SKM-1 treated with dmso at 0.1 percent for 144 hours (cell line): ENCODE measurements around the gene PHACTR3.

ENCODE experiments used
- DNase-seq: peaks from one replicate; lab custom pipeline; 2025; ENCODE audit not compliant: unreplicated experiment; lab: John Stamatoyannopoulos, UW

PHACTR3 gene

DNA sequence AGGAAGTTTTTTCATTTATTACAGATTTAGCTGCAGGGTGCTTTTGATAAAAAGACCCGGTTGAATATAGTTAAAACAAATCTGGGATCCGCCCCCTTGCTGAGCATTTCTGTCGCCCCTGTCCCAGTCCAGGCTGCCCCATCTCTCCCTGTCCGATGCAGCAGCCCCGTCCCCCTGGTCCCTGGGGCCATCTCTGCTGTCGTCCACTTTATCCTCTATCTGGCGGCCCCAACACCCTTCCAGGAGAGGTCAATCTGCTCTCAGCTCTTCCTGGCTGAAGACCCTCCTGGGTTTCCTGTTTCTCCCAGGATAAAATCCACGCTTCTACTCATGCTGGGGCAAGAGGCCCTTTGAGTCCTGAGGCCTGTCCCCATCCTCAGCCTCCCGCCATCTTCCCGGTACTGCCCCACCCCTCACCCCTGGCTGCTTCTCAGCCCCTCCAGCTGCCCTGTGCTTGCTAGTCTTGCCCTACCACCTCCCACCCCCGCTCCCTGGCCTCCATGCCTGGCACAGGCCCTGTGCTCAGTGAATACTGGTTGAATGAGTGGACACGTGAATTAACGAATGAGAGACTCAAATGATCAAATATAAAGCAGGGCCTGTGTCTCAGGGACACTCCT, 16.0 kb upstream of the PHACTR3 start:
- DNase-seq: no peak

DNA sequence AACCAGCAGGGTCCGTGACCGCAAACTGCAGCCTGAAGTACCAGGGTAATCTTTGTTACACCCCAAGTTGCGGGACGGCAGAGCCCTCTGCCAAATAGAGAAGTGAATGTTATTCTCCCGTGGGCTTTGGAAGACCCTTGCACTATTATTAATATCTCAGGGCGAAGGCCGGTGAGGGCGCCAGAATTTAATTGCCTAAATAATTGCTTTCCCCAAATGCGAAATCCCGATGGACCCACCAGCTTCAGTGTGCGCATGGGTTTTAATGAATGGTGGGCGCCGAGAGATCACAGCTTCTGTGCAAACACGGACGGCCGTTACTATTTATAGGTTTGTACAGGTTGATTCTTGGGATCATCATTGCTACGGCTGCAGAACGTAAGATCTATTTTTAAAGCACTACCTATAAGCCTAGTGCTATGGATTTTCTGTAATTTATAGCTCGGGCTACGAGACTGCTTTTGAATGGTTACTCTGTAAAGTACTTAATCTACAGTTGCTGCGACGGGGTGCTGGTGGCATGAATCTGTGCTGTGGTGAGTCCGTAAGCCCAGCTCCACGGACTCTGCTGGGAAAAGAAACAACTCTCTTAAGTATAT, 15.2 kb upstream of the PHACTR3 start:
- no peak for DNase-seq

DNA sequence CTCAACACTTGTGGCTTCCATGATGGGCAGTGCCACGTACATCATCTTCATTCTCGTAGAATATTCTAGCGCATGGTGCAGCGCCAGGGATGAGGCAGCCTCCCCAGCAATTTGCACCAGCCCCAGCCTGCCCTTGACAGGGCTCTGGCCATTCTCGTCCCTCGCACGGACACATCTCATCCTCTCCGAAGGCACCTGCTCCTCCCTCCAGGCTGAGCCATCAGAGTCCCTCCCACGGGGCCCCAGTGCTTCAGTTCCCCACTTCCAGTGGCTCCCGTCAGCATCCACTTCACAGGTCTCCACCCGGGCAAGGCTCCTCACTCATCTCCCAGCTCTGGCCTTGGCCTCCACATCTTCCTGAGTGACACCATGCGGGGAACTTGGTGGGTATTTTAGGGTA, 13.3 kb upstream of the PHACTR3 start:
- DNase-seq: no peak

DNA sequence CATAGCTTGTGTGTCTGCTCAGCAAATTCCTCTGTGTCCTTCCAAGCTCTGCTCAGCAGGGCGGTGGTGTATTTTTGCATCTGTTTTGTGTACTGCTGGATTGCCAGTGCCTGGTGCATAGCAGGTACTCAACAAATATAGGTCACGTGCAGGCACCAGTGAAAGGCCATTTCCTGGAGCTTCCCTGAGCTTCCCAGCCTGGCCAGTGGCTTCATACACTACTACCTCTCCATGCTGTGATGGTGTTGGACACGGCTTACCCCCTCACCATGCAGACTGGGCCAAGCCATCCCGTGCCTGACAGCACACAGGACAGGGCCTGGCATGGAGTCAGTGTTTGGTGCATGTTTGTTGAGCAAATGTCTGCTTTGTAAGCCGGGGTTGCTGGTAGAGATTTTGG, 7.7 kb upstream of the PHACTR3 start:
- no peak for DNase-seq

DNA sequence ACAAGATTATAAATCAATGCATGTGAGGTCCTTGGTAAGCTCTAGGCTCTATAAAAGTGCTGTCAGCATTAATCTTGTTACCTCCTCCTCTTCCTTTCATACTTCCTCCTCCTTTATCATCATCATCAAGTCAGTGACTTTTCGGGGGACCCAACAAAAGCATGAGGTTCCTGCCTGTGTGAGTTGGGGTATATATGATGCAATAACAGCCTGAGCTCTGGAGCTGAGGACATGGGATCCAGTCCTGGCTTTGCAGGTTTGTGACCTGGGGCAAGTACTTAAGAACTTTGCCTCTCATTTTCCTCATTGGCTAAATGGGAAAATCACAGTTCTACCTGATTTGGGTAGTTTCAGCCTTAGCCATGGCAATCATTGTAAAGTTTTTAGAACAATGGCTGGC, 7.1 kb upstream of the PHACTR3 start:
- no peak for DNase-seq

DNA sequence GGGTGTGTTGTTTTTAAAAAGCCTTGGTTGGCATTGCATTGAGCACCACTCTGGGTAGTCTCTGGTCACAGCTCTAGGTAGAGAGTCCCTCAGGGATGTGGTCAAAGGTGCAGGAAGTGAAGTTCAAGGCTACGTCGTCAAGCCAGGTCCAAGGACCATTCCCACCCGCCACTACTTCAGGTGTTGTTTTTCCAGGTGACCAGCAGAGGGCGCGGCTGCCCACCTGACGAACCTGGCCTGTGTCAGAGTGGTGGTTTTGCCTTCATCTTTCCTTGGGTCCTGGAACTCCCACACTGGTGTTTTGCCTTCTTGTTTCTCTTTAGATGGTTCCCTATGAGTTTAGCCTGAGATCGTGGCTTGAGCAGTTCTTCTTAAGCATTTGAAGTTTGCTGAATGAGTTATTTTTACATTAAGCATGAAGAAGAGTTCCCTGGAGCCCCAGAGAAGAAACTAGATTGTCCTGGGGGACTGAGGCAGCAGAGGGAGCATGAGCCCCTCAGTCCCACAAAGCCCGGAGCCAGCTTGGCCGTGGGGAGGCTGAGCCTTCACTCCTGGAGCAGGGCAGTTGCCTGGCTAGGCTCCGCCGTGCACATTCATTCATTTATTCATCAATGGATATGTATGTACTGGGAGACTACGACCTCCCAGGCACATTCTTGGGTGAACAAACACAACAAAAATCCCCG, 5.6 kb upstream of the PHACTR3 start:
- peak; percentile 12 for DNase-seq

DNA sequence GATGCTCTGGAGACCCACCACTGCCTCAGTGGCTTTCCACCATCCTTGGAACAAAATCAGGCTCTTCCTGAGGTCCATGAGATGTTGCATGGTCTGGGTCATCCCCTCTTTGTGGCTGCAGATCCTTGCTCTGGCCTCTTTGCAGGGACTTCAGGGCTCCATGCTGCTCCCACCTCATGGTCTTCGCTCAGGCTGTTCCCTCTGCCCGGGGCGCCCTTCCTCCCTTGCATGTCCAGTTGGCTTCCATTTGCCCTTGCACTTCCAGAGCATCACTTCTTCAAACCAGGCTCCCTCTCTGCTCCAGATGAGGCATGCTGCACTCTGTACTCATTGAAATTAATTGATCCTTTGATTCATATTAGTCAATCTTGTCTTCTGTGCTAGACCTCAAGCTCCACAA, 4.4 kb upstream of the PHACTR3 start:
- no peak for DNase-seq

DNA sequence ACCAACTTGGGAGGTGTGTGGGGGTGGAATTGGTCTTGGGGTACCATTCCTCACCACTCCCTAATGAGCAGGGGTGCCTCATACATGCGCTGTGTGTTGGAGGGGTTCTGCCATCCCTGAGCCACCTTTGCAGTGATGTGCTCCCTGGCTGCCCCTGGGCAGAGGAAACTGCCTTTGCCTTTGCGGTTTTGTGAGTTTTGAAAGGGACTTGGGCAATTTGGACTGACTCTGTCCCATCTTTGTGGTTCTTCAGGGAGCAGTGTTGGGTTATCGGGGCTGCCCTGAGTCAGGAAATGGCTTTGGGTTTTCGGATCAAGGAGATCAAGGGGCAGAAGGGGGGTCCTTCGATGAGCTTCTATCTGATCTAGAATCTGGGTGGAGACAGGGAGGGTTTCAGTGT, 3.9 kb upstream of the PHACTR3 start:
- DNase-seq: peak; percentile 63

DNA sequence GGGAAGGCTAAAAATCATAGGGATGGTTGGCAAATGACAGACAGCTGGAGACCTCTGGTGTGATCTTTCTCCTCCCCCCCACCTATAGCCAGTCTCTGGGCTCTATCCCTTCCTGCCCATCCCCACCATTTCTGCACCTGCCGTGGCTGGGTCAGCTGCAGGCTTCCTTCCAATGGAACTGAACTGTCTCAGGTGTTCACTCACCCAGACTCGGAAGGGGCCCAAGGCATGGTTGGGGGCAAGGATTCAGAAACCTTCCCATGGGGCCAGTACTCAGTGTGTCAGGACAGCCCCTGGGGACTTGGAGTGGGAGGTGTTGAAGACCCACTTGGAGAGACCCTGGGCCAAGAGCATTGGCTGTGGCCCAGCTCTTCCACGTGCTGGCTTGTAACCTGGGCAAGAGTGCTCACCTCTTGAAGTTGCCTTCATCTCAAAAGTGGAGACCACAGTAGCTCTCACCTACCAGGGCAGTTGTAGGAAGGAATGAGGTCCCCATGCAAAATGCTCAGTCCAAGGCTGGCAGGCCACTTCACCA, 1.7 kb upstream of the PHACTR3 start:
- DNase-seq: no peak

DNA sequence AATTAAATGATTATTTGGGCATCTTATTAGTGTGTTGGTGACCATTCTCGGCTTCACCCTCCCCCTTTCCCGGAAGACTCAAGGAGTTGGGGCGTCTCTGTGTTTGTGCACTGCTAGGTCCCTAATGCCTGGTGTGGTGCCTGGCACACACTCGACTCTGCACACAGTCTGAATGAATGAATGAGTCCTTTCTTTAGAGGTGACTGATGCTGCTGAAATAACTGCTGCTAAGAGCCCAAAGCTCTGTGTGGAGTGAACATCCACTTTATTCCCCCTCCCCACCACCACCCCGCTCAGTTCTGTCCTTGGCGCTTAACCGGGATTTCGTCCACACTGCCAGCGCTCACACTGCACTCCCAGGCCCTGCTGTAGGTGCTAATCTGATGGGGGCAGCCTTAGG, 1.2 kb upstream of the PHACTR3 start:
- DNase-seq: no peak

DNA sequence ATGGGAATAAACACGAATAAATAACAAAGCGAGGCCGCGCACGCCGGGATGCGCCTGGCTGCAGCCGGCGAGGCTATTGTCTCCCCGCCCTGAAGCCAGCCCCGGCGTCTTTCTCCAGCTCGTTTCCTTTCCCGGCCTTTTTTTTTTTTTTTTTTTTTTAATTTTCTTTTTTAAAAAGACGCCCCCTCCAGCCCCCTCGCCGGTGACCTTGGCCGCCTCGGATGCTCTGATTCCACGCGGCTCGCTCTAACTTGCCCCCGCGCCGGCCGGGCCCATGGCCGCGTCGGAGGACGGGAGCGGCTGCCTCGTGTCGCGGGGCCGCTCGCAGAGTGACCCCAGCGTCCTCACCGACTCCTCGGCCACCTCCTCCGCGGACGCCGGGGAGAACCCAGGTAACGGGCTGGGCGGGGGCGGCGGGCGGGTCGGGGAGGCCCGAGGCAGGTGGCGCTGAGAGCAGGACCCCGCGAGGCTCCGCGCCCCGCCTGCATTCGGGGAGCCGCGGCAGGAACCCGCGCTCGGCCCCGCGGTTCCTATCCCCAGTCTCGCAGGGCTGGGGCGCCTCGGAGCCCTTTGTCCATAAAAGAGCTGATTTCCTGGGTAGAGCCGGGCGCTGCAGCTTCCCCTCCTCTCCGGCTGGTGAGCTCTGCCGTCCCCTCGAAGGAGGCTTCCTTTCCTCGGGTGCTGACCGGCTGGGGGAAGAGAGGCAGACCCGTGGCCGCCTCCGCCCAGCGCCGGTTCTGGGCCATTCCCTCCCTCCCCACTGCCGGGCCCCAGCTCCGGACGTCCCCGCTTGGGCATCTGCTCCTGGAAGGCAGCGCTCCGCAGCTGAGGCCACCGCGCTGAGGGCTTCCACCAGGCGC, 631 bp downstream of the PHACTR3 start:
- no peak for DNase-seq

DNA sequence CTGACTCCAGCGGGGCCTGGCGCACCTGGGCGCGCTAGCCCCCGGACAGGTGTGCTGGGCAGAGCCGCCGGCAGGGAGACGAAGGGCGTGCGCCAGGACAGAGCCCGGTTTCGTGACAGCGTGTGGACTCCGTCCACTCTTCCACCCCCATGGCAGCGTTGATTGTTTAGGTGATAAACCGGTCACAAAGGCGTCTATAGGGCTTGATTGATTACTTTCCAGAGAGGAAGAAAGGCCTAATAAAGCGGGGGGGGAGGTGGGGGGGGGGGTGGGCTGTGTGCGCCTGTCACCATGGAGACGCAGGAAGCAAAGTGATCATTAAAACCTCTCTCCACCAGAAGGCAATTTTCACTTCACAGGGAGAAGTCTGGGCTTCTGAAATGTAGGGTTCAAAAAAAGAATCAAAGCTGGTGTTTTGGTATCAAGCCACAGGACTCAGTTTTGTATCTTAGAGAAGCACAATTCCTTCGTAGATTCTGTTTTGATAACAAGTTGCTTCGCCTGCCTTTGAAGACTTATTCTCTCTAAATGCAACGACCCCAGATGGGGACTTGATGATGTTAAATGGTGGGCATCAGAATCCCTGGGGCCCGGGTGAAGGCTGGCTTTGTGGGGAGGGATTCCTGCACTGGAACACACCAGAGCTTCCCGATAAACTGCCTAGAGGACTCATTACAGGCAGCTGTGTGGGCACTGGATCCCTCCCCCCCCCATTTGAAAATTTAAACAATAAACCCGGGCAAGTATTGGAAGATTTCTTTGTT, 1.4 kb downstream of the PHACTR3 start:
- no peak for DNase-seq

DNA sequence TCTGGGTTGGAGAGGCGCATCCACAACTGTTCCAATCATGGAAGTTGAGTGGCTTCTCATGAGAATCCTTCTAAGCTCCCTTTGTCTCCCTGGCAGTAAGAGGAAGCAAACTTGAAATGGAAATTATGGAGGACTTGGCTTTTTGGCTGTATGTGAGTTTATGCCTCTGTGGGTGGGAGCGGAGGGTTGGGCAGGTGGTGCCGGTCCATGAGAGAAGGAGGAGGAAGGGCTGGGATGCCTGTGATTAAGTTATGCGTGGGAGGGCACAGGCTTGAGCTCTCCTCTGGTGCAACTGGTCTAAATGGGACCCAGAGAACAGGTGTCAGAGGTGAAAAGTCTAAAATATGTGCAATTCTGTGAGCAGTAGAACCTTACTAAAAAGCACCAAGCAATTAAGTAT, 2.2 kb downstream of the PHACTR3 start:
- DNase-seq: no peak

DNA sequence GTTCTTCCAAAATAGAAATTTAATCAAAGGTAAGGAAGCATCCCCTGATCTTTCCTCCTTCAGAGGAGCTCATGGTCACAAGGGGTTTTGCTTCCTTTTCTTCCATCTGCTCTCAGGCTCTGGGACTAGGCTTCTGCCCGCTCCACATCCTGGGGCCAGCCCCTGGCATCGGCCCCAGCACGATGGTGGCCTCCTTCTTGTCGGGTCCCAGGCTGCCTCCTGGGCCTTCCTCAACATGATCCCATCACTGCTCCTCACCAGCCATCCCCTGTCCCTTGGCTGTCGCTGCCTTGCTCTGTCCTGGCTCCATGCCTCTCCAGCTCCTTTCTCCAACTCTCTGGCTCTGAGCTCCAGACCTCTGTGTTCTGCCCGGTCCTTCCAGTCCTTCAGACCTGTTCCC, 4.1 kb downstream of the PHACTR3 start:
- no peak for DNase-seq

DNA sequence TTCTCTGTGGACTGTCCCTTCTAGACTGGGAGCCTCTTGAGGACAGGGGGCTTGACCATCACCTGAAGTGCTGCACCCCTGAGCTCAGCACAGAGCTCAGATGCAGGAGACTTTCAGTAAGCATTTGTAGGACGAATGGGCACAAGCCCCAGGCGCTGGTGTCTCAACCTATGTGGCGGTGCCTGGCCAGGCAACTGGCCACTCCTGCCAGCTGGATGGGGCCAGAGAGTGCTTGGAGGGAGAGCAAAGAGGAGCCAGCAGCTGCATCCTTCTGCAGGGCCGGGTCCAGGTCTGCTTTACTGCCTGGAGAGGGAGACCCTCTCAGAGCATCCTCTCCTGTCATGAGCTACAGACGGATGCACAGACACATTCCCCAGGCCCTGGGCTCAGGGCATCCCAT, 4.5 kb downstream of the PHACTR3 start:
- no peak for DNase-seq

DNA sequence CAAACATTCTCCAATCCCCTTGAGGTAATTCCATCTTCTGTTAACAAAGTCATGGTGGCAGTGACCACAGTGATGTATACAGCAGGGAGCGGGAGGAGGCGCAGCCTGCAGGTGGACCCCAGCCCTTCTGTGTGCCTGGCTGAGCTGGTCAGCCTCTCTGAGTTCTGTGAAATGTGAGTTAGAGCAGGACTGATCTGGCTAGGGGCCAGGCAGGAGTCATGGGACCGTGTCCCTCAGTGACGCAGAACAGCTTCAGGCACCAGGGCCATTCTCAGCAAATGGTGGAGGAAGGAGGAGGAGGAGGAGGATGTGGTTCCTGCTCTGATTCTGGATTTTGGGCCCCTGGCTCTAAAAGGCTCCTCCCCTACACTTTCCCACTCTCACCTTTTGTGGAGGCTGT, 6.9 kb downstream of the PHACTR3 start:
- no peak for DNase-seq

DNA sequence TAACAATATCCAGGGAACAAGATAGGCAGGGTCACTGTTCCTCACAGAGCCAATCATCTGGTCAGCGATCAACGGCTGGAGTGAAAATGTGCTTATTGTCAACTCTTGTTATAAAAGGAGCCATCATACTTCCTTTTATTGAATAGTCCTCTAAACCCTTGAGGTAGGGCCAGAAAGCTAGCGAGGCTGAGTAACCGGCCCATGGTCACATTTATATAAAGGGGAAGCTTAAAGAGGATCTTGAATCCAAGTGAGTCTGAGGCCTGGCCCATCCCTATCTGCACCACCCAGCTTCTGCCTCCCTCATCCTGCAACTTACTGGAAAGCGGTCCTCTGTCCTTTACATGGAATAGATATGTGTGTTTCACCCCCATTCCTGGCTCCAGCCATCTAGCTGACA, 9.5 kb downstream of the PHACTR3 start:
- peak; percentile 49 for DNase-seq

DNA sequence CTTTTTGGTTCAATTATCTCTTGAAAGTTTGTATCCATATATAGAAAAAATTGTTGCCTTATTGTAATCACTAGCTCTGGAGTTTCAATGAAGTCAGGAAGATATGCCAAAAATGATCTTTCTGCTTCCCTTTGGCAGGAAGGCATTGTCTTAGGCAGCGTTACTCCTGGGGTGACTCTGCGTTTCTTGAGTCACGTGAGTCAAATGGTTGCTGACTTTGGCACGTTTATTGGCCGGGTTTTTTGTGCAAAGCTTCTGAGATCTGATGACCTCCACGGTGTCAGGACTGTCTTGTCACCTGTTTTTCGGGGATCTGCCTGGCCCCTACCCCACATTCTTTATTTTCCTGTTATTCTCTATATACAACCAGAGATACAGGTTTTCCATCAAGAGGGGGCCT, 10.4 kb downstream of the PHACTR3 start:
- no peak for DNase-seq

DNA sequence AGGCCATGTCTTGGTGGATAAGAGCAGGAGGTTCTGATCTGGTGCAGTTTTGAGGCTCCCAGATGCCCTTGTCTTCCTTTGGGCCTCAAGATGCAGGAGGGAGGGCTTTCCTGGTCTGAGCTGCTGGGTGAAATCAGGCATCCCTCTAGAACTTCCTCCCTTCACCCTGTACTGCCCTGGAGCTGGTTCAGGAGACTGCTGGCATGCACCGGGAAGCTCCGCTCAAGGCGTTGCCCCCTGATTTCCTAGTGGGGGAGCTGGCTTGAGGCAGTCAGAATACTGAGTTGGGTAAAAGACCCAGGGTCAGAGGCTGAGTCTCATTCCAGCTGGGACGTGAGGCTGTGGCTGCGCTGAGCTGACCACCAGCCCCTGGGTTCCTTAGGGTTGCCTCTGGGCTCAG, 12.0 kb downstream of the PHACTR3 start:
- DNase-seq: no peak

DNA sequence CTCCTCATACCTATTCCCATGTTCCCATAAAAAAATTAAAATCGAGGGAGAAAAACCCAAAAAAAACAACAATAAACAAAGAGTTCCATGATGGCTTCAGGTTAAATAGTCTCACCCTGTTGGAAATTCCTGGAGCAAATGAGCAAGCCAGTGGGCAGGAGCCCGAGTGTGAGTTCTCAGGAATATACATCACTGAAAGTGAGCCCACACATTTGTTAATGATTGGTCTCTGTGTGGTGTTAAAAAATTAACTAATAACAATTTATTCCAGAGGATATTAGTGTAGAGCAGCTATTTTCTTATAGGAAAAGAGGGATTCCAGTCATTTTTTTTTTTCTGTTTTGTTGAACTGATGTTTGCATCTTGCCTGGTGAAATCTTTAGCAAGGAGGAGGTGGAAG, 12.9 kb downstream of the PHACTR3 start:
- DNase-seq: no peak

DNA sequence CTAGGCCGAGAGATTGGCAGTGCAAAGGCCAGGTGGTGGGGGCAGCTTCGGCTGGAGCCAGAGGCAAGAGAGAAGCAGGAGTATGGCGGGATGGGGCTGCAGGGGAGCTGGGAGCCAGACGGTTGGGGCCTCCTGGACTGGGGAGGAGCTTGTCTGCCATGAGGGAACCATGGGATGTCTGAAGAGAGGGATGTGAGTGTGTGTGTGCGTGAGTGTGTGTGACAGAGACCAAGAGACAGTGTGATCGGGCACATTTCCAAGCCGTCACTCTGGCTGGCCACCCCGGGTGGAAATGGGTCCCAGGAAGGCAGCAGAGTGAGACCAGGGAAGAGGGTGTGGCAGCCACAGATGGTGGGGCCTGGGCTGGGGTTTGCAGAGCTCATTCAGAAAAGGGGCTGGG, 13.8 kb downstream of the PHACTR3 start:
- no peak for DNase-seq
